Measurements from ENCODE around the gene SELENOS. TPM values are rescaled to one million over a fixed set of nuclear protein-coding genes. Genes with fewer than 3 reads are reported as not detected.

Gene SELENOS
- total and polyA plus RNA-seq, 2 donors (not counting 3 experiments of a cell fraction or from before 2014, with no cell fraction given): 70.4 to 101 TPM

DNA sequence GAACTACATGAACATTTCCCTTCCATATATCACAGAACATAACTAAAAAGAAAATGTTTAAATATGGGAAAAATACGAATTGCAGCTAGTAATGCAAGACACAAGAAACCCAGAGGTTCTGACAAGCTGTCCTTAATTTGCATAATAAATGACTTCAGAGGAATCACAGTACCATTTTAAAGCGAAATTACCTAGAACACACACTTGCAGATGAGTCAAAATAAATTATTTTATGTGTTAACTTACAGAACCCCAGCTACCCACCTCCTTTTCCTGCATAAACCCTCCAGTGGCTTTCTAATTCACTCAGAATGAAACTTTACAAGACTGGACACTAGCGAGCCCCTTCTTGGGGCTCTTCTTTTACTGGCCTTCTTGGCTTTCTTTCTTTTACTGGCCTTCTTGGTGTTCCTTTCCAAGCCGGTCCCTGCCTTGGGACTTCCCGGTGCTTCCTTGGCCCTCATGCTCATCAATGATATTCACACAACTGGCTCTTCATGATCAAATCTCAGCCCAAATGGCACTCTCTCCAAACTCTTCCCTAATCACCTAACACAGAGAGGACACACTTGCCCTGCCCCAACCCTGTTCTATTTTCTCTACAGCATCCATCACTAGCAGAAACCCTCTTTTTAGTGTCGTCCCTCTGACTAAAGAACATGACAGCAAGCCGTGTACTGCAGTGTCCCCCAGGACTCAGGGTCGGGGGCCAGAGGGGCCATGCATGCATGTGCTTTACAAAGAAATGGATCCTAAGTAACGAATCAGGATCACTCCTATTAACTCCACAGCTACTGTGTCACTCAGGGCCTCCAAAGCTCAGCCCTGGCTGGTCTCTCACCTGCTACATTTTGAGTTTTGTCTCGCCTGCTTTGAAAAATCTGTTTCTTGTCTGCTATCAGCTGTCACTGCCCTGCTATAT, 30.2 kb downstream of the SELENOS start:
- CTCF ChIA-PET: interaction anchor here (1.2 to 1.4 kb wide), 3 partner anchors 8 to 119 kb away, joined by 3 read pairs; no protein-coding TSS in a partner anchor
- H3K27ac ChIP-seq (ENCODE audit: insufficient read depth, low read depth, low read length): no peak overlapping the region
- BruUV-seq (replicated peaks): no TSS peak

More for the DNA sequence above, 30.2 kb downstream of the SELENOS start:
- Histone ChIP-seq H3K4me1 (ENCODE audit: control insufficient read depth, extremely low read depth, insufficient read depth, low read length) (peaks cover 56% of the 10 kb centered on the region), H3K4me2 (ENCODE audit: insufficient read depth, low read length) (peak overlapping the region; percentile 64), H3K9me1 (replicated peaks; ENCODE audit: control insufficient read depth, extremely low read depth, insufficient read depth, low read length) (no peaks in the 10 kb centered on the region), H3K9me3 (replicated peaks; ENCODE audit: control insufficient read depth, insufficient read depth, low read length) (no peaks in the 10 kb centered on the region), H3K27me3 (ENCODE audit: control insufficient read depth in 2 of 2, insufficient read depth in 2 of 2, low read length in 2 of 2) (no peaks in the 10 kb centered on the region), H4K20me1 (replicated peaks; ENCODE audit: control insufficient read depth, extremely low read depth, insufficient read depth, low read length) (peaks cover 12% of the 10 kb centered on the region), H3K36me3 (ENCODE audit: control insufficient read depth in 2 of 2, extremely low read depth in 1 of 2, insufficient read depth in 2 of 2, low read length in 2 of 2) (no peaks in the 10 kb centered on the region), H2AFZ (ENCODE audit: low read depth, low read length) (no peak overlapping the region), H3K9ac (replicated peaks; ENCODE audit: extremely low read depth, insufficient read depth, low read length) (no peak overlapping the region), H3K4me3 (replicated peaks in 1 of 3; ENCODE audit: insufficient read depth in 1 of 3, low read depth in 1 of 3, low read length in 3 of 3) (no peak overlapping the region), H3K79me2 (ENCODE audit: control insufficient read depth, insufficient read depth, low read length) (peaks cover 88% of the 10 kb centered on the region)
- POLR2A ChIA-PET: interaction anchor here (0.8 kb wide), 1 partner anchor 64 kb away, joined by 4 read pairs; no protein-coding TSS in a partner anchor
- intact Hi-C loops (cut with micrococcal nuclease) (no loop called here), dilution Hi-C loops (cut with MboI; ENCODE audit: extremely low pct_ligation_motif_present, low sequenced_read_pairs) (no loop called here)
- TF ChIP-seq JUN (IDR thresholded peaks at IDR 0.05; ENCODE audit: borderline replicate concordance, insufficient read depth, insufficient read length, low read depth) (no peak), POLR2A (IDR thresholded peaks at IDR 0.05; ENCODE audit: low read depth, low read length) (no peak), POLR2AphosphoS5 (IDR thresholded peaks at IDR 0.05; ENCODE audit: insufficient read depth, low read depth, low read length) (no peak), GATA2 (IDR thresholded peaks at IDR 0.05; ENCODE audit: insufficient read depth, insufficient read length, low read depth, low read length) (no peak), FOS (IDR thresholded peaks at IDR 0.05; ENCODE audit: borderline replicate concordance, insufficient read depth, low read length) (no peak), MYC (IDR thresholded peaks at IDR 0.05; ENCODE audit: low read depth, low read length) (no peak), EZH2 (IDR thresholded peaks at IDR 0.05; ENCODE audit: borderline replicate concordance, low read depth, low read length, severe bottlenecking) (no peak)
- TF ChIP-seq, protein P1, sequence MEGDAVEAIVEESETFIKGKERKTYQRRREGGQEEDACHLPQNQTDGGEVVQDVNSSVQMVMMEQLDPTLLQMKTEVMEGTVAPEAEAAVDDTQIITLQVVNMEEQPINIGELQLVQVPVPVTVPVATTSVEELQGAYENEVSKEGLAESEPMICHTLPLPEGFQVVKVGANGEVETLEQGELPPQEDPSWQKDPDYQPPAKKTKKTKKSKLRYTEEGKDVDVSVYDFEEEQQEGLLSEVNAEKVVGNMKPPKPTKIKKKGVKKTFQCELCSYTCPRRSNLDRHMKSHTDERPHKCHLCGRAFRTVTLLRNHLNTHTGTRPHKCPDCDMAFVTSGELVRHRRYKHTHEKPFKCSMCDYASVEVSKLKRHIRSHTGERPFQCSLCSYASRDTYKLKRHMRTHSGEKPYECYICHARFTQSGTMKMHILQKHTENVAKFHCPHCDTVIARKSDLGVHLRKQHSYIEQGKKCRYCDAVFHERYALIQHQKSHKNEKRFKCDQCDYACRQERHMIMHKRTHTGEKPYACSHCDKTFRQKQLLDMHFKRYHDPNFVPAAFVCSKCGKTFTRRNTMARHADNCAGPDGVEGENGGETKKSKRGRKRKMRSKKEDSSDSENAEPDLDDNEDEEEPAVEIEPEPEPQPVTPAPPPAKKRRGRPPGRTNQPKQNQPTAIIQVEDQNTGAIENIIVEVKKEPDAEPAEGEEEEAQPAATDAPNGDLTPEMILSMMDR (IDR thresholded peaks at IDR 0.05; ENCODE audit: extremely low read depth in 1 of 2, insufficient read depth in 1 of 2, low read depth in 1 of 2, low read length in 2 of 2): no peak
- TF ChIP-seq, protein P2, sequence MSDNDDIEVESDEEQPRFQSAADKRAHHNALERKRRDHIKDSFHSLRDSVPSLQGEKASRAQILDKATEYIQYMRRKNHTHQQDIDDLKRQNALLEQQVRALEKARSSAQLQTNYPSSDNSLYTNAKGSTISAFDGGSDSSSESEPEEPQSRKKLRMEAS (IDR thresholded peaks at IDR 0.05; ENCODE audit: insufficient read depth, insufficient read length): no peak
- no peak for DNase-seq (ENCODE audit: low read depth, low spot score)
- no peak for FAIRE-seq
